Measurements from ENCODE around the gene GLB1L. TPM values are rescaled to one million over a fixed set of nuclear protein-coding genes. Genes with fewer than 3 reads are reported as not detected.

Gene GLB1L
- total RNA-seq, 4 donors from 2014 or later, result 5.9 to 9.7 (median 6.6) TPM

- WGBS, 2 donors (ENCODE audit: low coverage in 1 of 2), result 68 to 93% methylated on average over 3 of the region's 17 CpGs
- Histone ChIP-seq H3K9me3 (no peaks in the 10 kb centered on the region), H3K4me1 (peaks cover 3 to 81% (median 25%) of the 10 kb centered on the region in 3 donors), H3K27ac (peak overlapping the region in 3 of 4 donors; percentile 87 to 90 (median 88)), H3K27me3 (no peaks in the 10 kb centered on the region), H3K4me3 (no peak overlapping the region), H3K36me3 (peaks cover 0 to 47% of the 10 kb centered on the region in 2 donors)
- no peak for ATAC-seq
- no peak for TF ChIP-seq POLR2AphosphoS5 (IDR thresholded peaks at IDR 0.05)
- no peak for TF ChIP-seq EP300 (IDR thresholded peaks at IDR 0.05)
- no peak for TF ChIP-seq POLR2A (IDR thresholded peaks at IDR 0.05)
- TF ChIP-seq CTCF (IDR thresholded peaks at IDR 0.05), result no peak
Observed at GRCh38 chr2:219247678-219248642, 2.7 kb upstream of the GLB1L start.

GRCh38 chr2:219246559-219246958 is 1.3 kb upstream of the GLB1L start:
- Histone ChIP-seq H3K4me3 (no peak overlapping the region), H3K36me3 (peaks cover 0 to 45% of the 10 kb centered on the region in 2 donors), H3K27me3 (no peaks in the 10 kb centered on the region), H3K9me3 (no peaks in the 10 kb centered on the region), H3K27ac (peak overlapping the region in 3 of 4 donors; percentile 14 to 94 (median 89)), H3K4me1 (peaks cover 3 to 67% (median 24%) of the 10 kb centered on the region in 3 donors)
- TF ChIP-seq POLR2AphosphoS5 (IDR thresholded peaks at IDR 0.05) (no peak), POLR2A (IDR thresholded peaks at IDR 0.05) (no peak), CTCF (IDR thresholded peaks at IDR 0.05) (no peak), EP300 (IDR thresholded peaks at IDR 0.05) (no peak)
- WGBS, 2 donors (ENCODE audit: low coverage in 1 of 2), result no CpG with 5 or more reads among the region's 10 CpGs
- ATAC-seq, result no peak

- ATAC-seq, result no peak
- peaks cover 3 to 60% (median 24%) of the 10 kb centered on the region in 3 donors for H3K4me1 ChIP-seq
Observed at GRCh38 chr2:219245899-219246230, 621 bp upstream of the GLB1L start.

GRCh38 chr2:219244789-219245147 is 476 bp downstream of the GLB1L start:
- H3K4me3 ChIP-seq, result peak overlapping the region; percentile 66 to 90
- H3K27ac ChIP-seq, result peak overlapping the region; percentile 89 to 96 (median 93)
- no peak for TF ChIP-seq POLR2A (IDR thresholded peaks at IDR 0.05)
- TF ChIP-seq CTCF (IDR thresholded peaks at IDR 0.05), result no peak
- TF ChIP-seq EP300 (IDR thresholded peaks at IDR 0.05), result no peak
- TF ChIP-seq POLR2AphosphoS5 (IDR thresholded peaks at IDR 0.05), result no peak
- no peaks in the 10 kb centered on the region for H3K9me3 ChIP-seq
- H3K36me3 ChIP-seq, result peaks cover 0 to 30% of the 10 kb centered on the region in 2 donors
- H3K4me1 ChIP-seq, result peaks cover 3 to 49% (median 16%) of the 10 kb centered on the region in 3 donors
- 42 to 66% methylated on average over 4 of the region's 6 CpGs for WGBS, 2 donors (ENCODE audit: low coverage in 1 of 2)
- ATAC-seq, result no peak
- no peaks in the 10 kb centered on the region for H3K27me3 ChIP-seq

More at GRCh38 chr2:219245899-219246230, 621 bp upstream of the GLB1L start:
- H3K36me3 ChIP-seq, result peaks cover 0 to 38% of the 10 kb centered on the region in 2 donors
- 40 to 57% methylated on average over 1 to 2 of the region's 10 CpGs for WGBS, 2 donors (ENCODE audit: low coverage in 1 of 2)
- TF ChIP-seq CTCF (IDR thresholded peaks at IDR 0.05) (no peak), POLR2AphosphoS5 (IDR thresholded peaks at IDR 0.05) (no peak), POLR2A (IDR thresholded peaks at IDR 0.05) (no peak), EP300 (IDR thresholded peaks at IDR 0.05) (no peak)
- peak overlapping the region; percentile 89 to 96 (median 93) for H3K27ac ChIP-seq
- no peaks in the 10 kb centered on the region for H3K9me3 ChIP-seq
- H3K27me3 ChIP-seq, result no peaks in the 10 kb centered on the region
- H3K4me3 ChIP-seq, result peak overlapping the region; percentile 66 to 90

Data from gastroesophageal sphincter (tissue), 4 donors.